Effector CD8-positive, alpha-beta T cell (primary cell): Measurements from ENCODE around the gene BUB1B.

ENCODE experiments used
- DNase-seq: peaks from one replicate; lab custom pipeline; 2025; lab: John Stamatoyannopoulos, UW

The BUB1B gene

GRCh38 chr15:40239693-40240618, 79.1 kb downstream of the BUB1B start:
- no peak for DNase-seq

- no peak for DNase-seq
These were observed 79.9 kb downstream of the BUB1B start for GRCh38 chr15:40240619-40241221.

- DNase-seq = no peak
These were observed 80.7 kb downstream of the BUB1B start for GRCh38 chr15:40241269-40242212.

GRCh38 chr15:40242213-40242599, 81.3 kb downstream of the BUB1B start:
- DNase-seq = no peak

- DNase-seq = no peak
These were observed 81.7 kb downstream of the BUB1B start for GRCh38 chr15:40242601-40243000.

- no peak for DNase-seq
These were observed 82.4 kb downstream of the BUB1B start for GRCh38 chr15:40243126-40243810.

GRCh38 chr15:40244961-40245523, 84.2 kb downstream of the BUB1B start:
- DNase-seq = no peak

GRCh38 chr15:40245666-40246450, 85.0 kb downstream of the BUB1B start:
- DNase-seq = no peak

- no peak for DNase-seq
These were observed 85.8 kb downstream of the BUB1B start for GRCh38 chr15:40246496-40247280.

- no peak for DNase-seq
These were observed 86.6 kb downstream of the BUB1B start for GRCh38 chr15:40247406-40247971.

GRCh38 chr15:40248006-40248783, 87.3 kb downstream of the BUB1B start:
- no peak for DNase-seq

GRCh38 chr15:40249477-40250303, 88.8 kb downstream of the BUB1B start:
- DNase-seq = no peak

- no peak for DNase-seq
These were observed 89.4 kb downstream of the BUB1B start for GRCh38 chr15:40250304-40250656.

GRCh38 chr15:40250771-40251483, 90.1 kb downstream of the BUB1B start:
- DNase-seq = no peak

- DNase-seq = no peak
These were observed 90.7 kb downstream of the BUB1B start for GRCh38 chr15:40251486-40252140.

- no peak for DNase-seq
These were observed 91.2 kb downstream of the BUB1B start for GRCh38 chr15:40252141-40252437.
